ENCODE data around the gene C1orf167.

DNA sequence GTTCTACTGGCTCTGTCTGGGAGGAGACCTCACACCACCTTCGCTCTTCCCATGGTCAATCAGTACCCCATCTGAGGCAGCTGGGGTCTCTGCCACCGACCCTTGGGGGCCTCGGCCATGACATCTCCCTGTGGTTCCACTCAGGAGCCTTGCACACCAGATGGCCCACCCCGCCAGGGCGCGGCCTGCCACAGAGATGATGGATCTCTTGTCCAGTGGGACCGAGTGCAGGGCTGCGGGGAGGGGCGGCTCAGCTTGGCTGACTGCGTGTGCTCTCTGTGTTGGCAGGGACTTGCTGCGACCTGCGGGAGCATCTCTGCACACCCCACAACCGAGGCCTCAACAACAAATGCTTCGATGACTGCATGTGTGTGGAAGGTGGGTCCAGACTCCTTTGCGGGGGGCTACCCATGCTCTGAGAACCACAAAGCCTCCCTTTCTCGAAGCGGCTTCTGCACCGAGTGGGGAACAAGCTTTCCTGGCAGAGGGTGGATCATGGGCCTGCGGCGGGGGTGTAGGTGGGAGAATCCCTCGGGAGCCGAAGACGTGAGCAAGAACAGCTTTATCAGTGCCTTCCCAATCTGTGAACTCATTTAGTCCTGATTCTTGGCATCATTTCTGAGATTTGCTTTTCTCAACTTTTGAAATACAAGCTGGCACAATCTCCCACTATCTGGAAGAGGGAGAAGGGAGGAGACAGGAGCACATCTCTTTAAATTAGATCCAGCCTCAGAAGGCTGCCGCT, 47.0 kb upstream of the C1orf167 start:
- TF ChIP-seq CTCF (IDR thresholded peaks at IDR 0.05) = no peak
- TF ChIP-seq POLR2A (IDR thresholded peaks at IDR 0.05) = no peak
